Endothelial cell of hepatic sinusoid (primary cell): ENCODE measurements around the gene LSP1.

Experiments used
- in situ Hi-C: cut with HindIII; loops from 2 replicates; pipeline ENCODE4 v1.10.0; 2017; ENCODE audit warnings: low sequenced_read_pairs

Gene LSP1

GRCh38 chr11:1845561-1846452, 7.1 kb upstream of the LSP1 start:
- in situ Hi-C loops = no loop called here

- in situ Hi-C loops = no loop called here
Measured at GRCh38 chr11:1846453-1846932, 6.4 kb upstream of the LSP1 start.

- in situ Hi-C loops = no loop called here
Measured at GRCh38 chr11:1847006-1847735, 5.7 kb upstream of the LSP1 start.

- in situ Hi-C loops = no loop called here
Measured at GRCh38 chr11:1847926-1848639, 4.8 kb upstream of the LSP1 start.

GRCh38 chr11:1848640-1849430, 4.0 kb upstream of the LSP1 start:
- in situ Hi-C loops = no loop called here

- in situ Hi-C loops = no loop called here
Measured at GRCh38 chr11:1851468-1852180, 1.3 kb upstream of the LSP1 start.

GRCh38 chr11:1852271-1852876, 510 bp upstream of the LSP1 start:
- in situ Hi-C loops = no loop called here

- in situ Hi-C loops = no loop called here
Measured at GRCh38 chr11:1853376-1854131, 670 bp downstream of the LSP1 start.

GRCh38 chr11:1854132-1854948, 1.5 kb downstream of the LSP1 start:
- in situ Hi-C loops = no loop called here

GRCh38 chr11:1854949-1855885, 2.3 kb downstream of the LSP1 start:
- in situ Hi-C loops = no loop called here

GRCh38 chr11:1855886-1856265, 3.0 kb downstream of the LSP1 start:
- in situ Hi-C loops = no loop called here

GRCh38 chr11:1856306-1857005, 3.6 kb downstream of the LSP1 start:
- in situ Hi-C loops = no loop called here

- in situ Hi-C loops = no loop called here
Measured at GRCh38 chr11:1857064-1857463, 4.2 kb downstream of the LSP1 start.

- in situ Hi-C loops = no loop called here
Measured at GRCh38 chr11:1858154-1858553, 5.3 kb downstream of the LSP1 start.

GRCh38 chr11:1858576-1858975, 5.7 kb downstream of the LSP1 start:
- in situ Hi-C loops = no loop called here

GRCh38 chr11:1859004-1859403, 6.1 kb downstream of the LSP1 start:
- in situ Hi-C loops = no loop called here
